IgD-negative memory B cell (primary cell): ENCODE measurements around the gene HNRNPA2B1. TPM values are rescaled to one million over a fixed set of nuclear protein-coding genes. Genes with fewer than 3 reads are reported as not detected.
"Not testable (repeated sequence)": the region's sequence is repeated elsewhere in the genome, so short reads cannot be mapped to it uniquely, and the experiment has no call there.

Source experiments
- H3K27ac Mint-ChIP-seq, 3 donors: one replicate each; pipeline ENCODE4 v1.8.0; 2020 to 2022; ENCODE audit warnings: mild to moderate bottlenecking in 3 of 3, mixed read lengths in 3 of 3, moderate library complexity in 1 of 3
- H3K27me3 Mint-ChIP-seq: one replicate; pipeline ENCODE4 v1.8.0; 2021; ENCODE audit warnings: mixed read lengths
- H3K36me3 Mint-ChIP-seq: one replicate; pipeline ENCODE4 v1.8.0; 2020; ENCODE audit warnings: mild to moderate bottlenecking, mixed read lengths
- H3K4me1 Mint-ChIP-seq, 3 donors: one replicate each; pipeline ENCODE4 v1.8.0; 2020 to 2022; ENCODE audit warnings: mixed read lengths in 3 of 3, mild to moderate bottlenecking in 1 of 3
- H3K4me3 Mint-ChIP-seq, 4 donors: one replicate each; pipeline ENCODE4 v1.8.0; 2020 to 2022; ENCODE audit warnings: mild to moderate bottlenecking in 4 of 4, mixed read lengths in 4 of 4, moderate library complexity in 3 of 4
- H3K9me3 Mint-ChIP-seq, 3 donors: one replicate each; pipeline ENCODE4 v1.8.0; 2020 to 2021; ENCODE audit warnings: mixed read lengths in 3 of 3, mild to moderate bottlenecking in 1 of 3
- polyA plus RNA-seq: library from polyadenylated mRNA; unstranded; fragments of 300-500 nt; fragmentation: Illumina TruSeq; gene quantifications from one replicate; pipeline ENCODE4 v1.2.3, GENCODE V29; 2021

HNRNPA2B1 gene
- polyA plus RNA-seq, 1 donor from 2014 or later, result 708 TPM

DNA sequence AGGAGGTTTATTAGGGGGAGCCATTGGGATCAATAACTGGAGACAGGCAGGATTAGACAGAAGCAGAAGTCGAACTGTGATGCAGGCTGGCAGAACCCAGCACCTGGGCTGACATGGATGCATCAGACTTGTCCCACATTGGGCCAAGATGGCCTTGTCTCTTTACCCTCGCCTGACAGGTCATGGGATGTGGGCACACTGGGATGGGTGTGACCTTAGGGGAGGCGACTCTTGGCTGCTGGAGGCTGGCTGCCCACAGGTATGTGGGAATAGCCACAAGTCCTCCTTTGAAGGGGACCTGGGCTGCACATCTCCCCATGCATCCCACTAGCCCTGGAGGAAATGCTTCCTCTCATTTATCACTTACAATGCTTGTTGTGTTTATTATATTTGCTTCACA is 31.3 kb downstream of the HNRNPA2B1 start:
- H3K36me3 Mint-ChIP-seq, result peaks cover 16% of the 10 kb centered on the region
- H3K4me3 Mint-ChIP-seq, result no peak overlapping the region
- no peaks in the 10 kb centered on the region for H3K9me3 Mint-ChIP-seq
- peaks cover 10 to 17% (median 14%) of the 10 kb centered on the region in 3 donors for H3K4me1 Mint-ChIP-seq
- H3K27ac Mint-ChIP-seq, result no peak overlapping the region
- no peaks in the 10 kb centered on the region for H3K27me3 Mint-ChIP-seq

DNA sequence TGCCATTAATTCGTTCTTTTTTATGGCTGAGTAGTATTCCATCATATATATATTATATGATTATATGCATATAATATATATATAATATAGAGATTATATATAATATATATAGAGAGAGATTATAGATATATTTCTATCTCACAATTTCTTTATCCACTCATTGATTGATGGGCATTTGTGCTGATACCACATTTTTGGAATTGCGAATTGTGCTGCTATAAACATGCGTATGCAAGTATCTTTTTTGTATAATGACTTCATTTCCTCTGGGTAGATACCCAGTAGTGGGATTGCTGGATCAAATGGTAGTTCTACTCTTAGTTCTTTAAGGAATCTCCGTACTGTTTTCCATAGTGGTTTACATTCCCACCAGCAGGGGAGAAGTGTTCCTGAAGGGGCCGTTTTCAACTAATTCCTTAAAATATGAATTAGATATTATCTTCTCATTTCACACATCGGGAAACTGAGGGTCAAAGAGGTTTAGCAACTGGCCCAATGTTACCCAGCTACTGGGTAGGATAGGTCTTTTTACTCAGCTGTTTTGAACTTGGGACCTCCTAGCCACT is 32.0 kb downstream of the HNRNPA2B1 start:
- Mint-ChIP-seq H3K9me3 (no peaks in the 10 kb centered on the region), H3K27ac (no peak overlapping the region), H3K4me1 (peaks cover 10 to 13% (median 10%) of the 10 kb centered on the region in 3 donors), H3K4me3 (no peak overlapping the region), H3K36me3 (peaks cover 12% of the 10 kb centered on the region), H3K27me3 (no peaks in the 10 kb centered on the region)

DNA sequence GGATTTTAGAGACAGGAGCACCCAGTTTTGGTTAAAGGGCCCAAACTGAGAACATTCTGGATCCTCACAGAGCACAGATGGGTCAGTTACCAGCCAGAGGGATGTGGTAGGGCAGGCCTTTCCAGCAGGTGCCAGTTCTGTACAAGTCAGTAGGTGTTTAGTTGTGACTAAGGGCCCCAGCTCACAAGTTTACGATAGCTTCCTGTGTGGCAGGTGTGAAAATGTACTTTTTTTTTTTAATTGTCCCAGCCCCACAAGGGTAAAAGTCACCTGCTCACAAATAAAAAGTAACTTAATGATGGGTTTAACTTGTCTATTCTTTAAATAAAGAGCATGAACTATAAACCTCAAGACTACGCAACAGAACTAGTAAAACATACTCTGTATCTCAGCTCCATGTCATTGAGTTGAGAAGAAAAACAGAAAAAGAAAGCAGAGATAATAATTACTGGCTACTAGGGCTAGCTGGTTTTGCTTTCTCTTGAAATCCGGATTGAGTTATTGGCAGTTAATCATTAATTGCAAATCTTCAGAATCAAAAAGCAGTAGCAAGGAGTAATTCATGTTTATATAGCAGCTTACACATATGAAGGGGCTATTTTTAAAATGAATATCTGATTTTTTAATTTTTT is 33.1 kb downstream of the HNRNPA2B1 start:
- H3K27ac Mint-ChIP-seq, result peak overlapping the region in 1 of 3 donors; percentile 65
- no peak overlapping the region for H3K4me3 Mint-ChIP-seq
- H3K4me1 Mint-ChIP-seq, result peaks cover 10 to 13% (median 10%) of the 10 kb centered on the region in 3 donors
- no peaks in the 10 kb centered on the region for H3K9me3 Mint-ChIP-seq
- no peaks in the 10 kb centered on the region for H3K27me3 Mint-ChIP-seq
- H3K36me3 Mint-ChIP-seq, result peaks cover 12% of the 10 kb centered on the region

DNA sequence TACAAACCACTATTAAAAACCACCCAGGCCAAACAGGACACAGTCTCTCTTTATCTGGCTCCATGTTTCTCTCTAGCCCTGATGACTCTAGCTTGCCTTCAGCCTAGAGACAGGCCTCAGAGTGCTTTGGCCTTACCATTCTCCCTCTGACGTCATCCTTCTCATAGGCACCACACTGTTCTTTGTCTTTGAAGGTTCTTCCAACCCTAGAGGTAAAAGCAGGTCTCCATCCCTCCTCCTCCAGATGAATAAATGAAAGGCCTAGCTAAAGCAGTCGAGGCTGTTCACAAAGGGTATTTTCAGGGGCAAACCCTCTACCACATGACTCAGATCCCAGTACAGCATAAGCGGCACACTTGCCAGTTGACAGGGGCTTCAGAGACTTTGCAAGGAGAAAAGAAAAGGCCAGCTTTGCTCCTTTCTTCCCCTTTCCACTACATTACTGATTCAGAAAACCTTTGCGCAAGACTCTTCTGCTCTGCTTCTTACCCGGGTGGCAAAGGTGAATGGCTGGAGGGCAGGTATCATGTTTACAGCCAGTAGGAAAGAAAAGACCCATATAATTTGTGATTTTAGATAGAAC is 33.8 kb downstream of the HNRNPA2B1 start:
- H3K9me3 Mint-ChIP-seq, result no peaks in the 10 kb centered on the region
- H3K36me3 Mint-ChIP-seq, result peaks cover 10% of the 10 kb centered on the region
- H3K4me3 Mint-ChIP-seq, result peak overlapping the region in 1 of 4 donors; percentile 23
- H3K27me3 Mint-ChIP-seq, result no peaks in the 10 kb centered on the region
- H3K27ac Mint-ChIP-seq, result peak overlapping the region in 1 of 3 donors; percentile 65
- peaks cover 10 to 13% (median 10%) of the 10 kb centered on the region in 3 donors for H3K4me1 Mint-ChIP-seq

DNA sequence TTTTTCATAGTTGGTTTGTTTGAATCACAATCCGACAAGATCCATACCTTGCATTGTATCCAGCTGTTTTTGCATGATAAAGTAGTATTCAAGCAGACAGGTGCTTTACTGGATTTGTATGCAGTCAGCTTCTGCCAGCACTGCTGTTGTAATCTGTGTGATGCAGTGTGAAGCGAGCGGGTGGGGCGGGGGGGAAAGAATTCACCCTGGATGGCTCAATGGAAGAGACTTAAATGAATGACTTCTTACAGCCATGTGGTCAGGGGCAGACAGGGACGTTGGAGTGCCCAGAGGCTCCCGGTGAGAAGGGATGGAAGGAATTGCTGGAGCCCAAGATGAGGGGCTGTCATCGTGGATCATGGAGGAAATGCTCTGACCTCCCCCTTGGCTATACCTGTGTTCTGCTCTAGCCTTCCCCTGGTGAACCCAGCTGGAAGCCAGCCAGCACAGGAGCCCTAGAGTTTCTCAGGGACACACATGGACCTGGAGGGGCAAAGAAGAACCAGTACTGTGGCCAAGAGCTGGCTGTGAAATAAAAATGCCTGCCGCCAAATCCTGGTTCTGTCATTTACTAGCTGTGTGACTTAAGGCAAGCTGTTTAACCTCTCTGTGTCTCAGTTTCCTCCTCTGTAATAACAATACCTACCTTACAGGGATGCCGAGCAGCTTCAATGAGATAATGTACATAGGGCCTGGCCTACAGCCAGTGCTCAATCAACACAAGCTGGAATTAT is 34.4 kb downstream of the HNRNPA2B1 start:
- H3K36me3 Mint-ChIP-seq, result peaks cover 8% of the 10 kb centered on the region
- H3K9me3 Mint-ChIP-seq, result no peaks in the 10 kb centered on the region
- H3K4me3 Mint-ChIP-seq, result no peak overlapping the region
- no peaks in the 10 kb centered on the region for H3K27me3 Mint-ChIP-seq
- H3K27ac Mint-ChIP-seq, result no peak overlapping the region
- peaks cover 10 to 13% (median 10%) of the 10 kb centered on the region in 3 donors for H3K4me1 Mint-ChIP-seq

DNA sequence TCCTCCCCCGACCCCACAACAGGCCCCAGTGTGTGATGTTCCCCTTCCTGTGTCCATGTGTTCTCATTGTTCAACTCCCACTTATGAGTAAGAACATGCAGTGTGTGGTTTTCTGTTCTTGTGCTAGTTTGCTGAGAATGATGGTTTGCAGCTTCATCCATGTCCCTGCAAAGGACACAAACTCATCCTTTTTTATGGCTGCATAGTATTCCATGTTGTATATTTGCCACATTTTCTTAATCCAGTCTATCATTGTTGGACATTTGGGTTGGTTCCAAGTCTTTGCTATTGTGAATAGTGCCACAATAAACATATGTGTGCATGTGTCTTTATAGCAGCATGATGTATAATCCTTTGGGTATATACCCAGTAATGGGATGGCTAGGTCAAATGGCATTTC is 36.7 kb downstream of the HNRNPA2B1 start:
- H3K4me1 Mint-ChIP-seq, result peaks cover 12 to 20% (median 16%) of the 10 kb centered on the region in 3 donors
- H3K27ac Mint-ChIP-seq, H3K27me3 Mint-ChIP-seq, H3K9me3 Mint-ChIP-seq, H3K36me3 Mint-ChIP-seq, H3K4me3 Mint-ChIP-seq: not testable (repeated sequence)

DNA sequence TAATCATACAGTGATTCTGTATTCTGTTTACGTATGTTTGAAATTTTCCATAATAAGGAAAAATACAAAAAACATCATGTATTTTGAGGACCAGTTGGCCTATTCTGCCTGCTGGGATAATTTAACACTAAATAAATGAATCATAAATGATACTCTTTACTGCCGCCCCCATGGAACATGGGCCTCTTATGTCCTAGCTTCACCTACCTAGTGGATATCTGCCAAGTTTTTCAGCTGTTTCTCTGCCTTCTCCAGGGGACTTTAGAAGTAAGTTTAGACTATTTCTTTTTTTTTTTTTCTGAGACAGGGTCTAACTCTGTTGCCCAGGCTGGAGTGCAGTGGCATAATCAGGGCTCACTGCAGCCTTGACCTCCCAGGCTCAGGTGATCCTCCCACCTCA is 38.1 kb downstream of the HNRNPA2B1 start:
- H3K4me1 Mint-ChIP-seq, result peaks cover 15 to 30% (median 21%) of the 10 kb centered on the region in 3 donors
- peaks cover under 1% of the 10 kb centered on the region for H3K36me3 Mint-ChIP-seq
- H3K27me3 Mint-ChIP-seq, result no peaks in the 10 kb centered on the region
- no peak overlapping the region for H3K4me3 Mint-ChIP-seq
- H3K9me3 Mint-ChIP-seq, result no peaks in the 10 kb centered on the region
- H3K27ac Mint-ChIP-seq, result no peak overlapping the region

DNA sequence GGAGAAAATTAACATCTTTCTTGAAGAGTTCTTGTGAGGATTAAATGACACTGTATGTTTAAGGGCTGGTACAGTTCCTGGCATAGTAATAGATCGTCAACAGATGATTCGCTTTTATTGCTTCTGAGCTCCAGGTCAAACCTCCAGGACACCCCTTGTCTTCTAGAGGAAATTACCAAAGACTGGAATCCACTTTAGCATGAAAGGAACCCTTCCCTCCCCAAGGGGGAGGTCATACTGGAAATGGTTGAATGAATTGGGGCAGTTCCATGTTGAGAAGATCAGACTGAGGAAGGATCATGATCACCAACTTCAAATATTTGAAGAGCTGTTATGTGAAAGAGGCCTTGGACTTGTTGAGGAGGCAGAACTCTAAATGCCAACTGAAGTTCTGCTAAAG is 39.6 kb downstream of the HNRNPA2B1 start:
- Mint-ChIP-seq H3K27me3 (no peaks in the 10 kb centered on the region), H3K36me3 (no peaks in the 10 kb centered on the region), H3K9me3 (no peaks in the 10 kb centered on the region), H3K4me1 (peaks cover 11 to 29% (median 27%) of the 10 kb centered on the region in 3 donors), H3K4me3 (no peak overlapping the region), H3K27ac (peak overlapping the region in 1 of 3 donors; percentile 52)

DNA sequence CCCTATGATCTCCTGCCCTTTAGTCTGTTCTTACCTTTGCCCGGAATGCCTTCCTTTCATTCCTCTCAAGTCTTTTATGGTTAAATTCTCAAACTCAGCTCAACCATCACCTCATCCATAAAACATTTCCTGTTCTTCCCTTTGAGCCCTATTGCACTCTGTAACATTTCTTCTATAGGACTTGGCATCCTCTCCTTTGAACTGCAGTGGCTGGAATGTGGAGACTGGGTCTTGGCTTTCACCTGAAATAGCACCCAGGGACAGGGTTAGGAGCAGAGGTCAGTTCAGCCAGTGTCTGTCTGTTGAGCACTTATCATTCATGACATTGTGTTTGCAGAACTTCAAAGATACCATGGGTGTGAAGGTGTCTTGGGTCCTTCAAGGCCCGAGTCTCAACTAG is 41.3 kb downstream of the HNRNPA2B1 start:
- peaks cover 16 to 42% (median 30%) of the 10 kb centered on the region in 3 donors for H3K4me1 Mint-ChIP-seq
- H3K9me3 Mint-ChIP-seq, result no peaks in the 10 kb centered on the region
- no peaks in the 10 kb centered on the region for H3K36me3 Mint-ChIP-seq
- peak overlapping the region in 1 of 3 donors; percentile 51 for H3K27ac Mint-ChIP-seq
- H3K27me3 Mint-ChIP-seq, result no peaks in the 10 kb centered on the region
- H3K4me3 Mint-ChIP-seq, result peak overlapping the region in 1 of 4 donors; percentile 22

DNA sequence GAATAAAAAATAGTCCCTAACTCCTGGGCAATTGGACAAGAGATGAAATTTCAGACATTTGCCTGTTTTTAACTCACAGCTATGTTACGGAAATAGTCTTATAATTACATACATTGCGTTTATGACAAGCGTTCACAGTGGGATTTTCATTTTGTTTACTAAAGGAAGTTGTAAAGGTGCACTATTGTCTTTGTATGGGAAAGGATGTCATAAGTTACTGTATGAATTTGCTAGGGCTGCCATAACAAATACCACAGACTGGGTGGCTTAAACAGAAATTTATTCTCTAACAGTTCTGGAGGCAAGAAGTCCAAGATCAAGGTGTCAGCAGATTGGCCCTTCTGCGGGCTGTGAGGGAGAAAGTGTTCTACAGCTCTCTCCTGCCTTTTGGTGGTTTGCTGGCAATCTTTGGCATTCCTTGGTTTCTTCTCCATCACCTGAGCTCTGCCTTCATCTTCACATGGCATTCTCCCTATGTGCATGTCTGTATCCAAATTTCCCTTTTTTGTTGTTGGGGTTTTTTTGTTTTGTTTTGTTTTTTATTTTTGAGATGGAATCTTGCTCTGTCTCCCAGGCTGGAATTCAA is 42.9 kb downstream of the HNRNPA2B1 start:
- Mint-ChIP-seq H3K36me3 (no peaks in the 10 kb centered on the region), H3K4me1 (peaks cover 21 to 54% (median 43%) of the 10 kb centered on the region in 3 donors), H3K27ac (peak overlapping the region in 1 of 3 donors; percentile 67), H3K4me3 (peak overlapping the region; percentile 86 to 95 (median 92)), H3K27me3 (no peaks in the 10 kb centered on the region), H3K9me3 (no peaks in the 10 kb centered on the region)

DNA sequence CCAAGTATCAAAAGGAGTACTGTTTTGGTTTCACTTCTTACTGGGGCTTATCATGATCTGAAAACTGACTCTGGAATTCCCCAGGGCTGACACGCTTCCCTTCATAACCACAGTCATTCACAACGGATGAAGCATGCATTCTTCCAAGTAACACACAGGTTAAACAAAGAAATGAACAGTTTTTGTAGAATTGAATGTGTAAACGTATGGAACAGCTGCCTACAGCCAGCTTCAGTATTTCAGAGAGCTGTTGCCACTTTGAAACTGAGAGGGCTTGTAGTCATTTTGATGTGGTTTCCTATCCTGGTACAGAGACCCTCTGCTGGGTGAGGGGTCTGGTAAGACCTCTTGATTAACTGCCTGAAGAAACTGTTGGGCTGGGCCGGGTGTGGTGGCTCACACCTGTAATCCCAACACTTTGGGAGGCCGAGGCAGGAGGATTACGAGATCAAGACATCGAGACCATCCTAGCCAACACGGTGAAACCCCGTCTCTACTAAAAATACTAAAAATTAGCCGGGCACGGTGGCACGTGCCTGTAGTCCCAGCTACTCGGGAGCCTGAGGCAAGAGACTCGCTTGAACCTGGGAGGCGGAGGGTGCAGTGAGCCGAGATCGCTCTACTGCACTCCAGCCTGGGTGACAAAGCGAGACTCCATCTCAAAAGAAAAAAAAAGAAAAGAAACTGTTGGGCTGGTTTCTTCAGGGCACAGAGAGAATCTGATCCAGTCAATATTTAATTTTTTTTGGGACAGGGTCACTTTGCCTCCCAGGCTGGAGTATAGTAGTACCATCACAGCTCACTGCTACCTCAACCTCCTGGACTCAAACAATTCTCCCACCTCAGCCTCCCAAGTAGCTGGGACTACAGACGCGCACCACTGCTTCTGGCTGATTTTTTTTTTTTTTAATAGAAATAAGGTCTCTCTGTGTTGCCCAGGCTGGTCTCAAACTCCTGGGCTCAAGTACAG is 43.8 kb downstream of the HNRNPA2B1 start:
- peaks cover 23 to 56% (median 44%) of the 10 kb centered on the region in 3 donors for H3K4me1 Mint-ChIP-seq
- H3K4me3 Mint-ChIP-seq, result peak overlapping the region; percentile 86 to 95 (median 92)

DNA sequence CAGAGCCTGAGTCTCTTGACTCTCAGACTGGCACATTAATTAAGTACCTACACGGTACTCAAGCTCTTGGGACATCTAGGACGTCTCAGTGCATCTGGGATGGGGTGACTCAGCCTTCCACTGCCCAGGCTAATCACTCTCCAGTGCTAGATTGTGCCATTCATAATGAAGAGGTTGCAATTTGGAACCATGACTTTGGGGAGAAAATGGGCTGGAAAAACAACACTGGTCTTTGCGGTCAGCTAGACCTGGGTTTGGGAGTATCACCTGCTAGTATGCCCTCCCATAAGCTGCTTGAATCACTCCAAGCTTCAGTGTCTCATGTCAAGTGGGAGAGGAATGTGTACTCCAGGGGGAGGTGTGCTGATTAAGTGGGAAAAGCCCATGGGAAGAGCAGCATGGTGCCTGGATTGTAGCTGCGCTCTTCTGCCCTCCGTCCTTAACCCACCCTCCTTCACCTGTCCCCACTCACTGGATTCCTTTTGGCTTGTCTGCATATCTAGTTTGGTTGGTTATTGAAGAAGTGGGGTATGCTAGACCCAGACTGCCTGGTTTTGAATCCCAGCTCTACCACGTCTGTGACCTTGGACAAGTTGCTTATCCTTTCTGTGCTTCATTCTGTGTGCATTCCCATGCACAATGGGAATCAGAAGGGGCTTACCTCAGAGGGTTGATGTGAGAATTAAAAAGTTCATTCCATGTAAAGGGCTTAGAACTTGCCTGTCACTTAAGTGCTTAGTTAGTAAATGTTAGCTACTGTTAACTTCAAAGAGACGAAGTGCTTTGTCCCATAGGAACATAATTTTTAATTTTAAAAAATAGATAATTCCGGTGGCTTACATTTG is 44.8 kb downstream of the HNRNPA2B1 start:
- peaks cover 26 to 64% (median 52%) of the 10 kb centered on the region in 3 donors for H3K4me1 Mint-ChIP-seq

More for the DNA sequence above, 43.8 kb downstream of the HNRNPA2B1 start:
- Mint-ChIP-seq H3K9me3 (no peaks in the 10 kb centered on the region), H3K27ac (peak overlapping the region; percentile 67 to 95 (median 95)), H3K36me3 (no peaks in the 10 kb centered on the region), H3K27me3 (no peaks in the 10 kb centered on the region)

More for the DNA sequence above, 44.8 kb downstream of the HNRNPA2B1 start:
- Mint-ChIP-seq H3K9me3 (no peaks in the 10 kb centered on the region), H3K36me3 (no peaks in the 10 kb centered on the region), H3K4me3 (peak overlapping the region; percentile 86 to 95 (median 92)), H3K27me3 (no peaks in the 10 kb centered on the region), H3K27ac (peak overlapping the region; percentile 67 to 95 (median 93))
